ENCODE results near the gene ACTL8.

- TF ChIP-seq CTCF (IDR thresholded peaks at IDR 0.05) (no peak), POLR2A (IDR thresholded peaks at IDR 0.05) (no peak)
These were observed 12.6 kb upstream of the ACTL8 start for GRCh38 chr1:17742583-17742982.
